Motor neuron (in vitro differentiated cells): Measurements from ENCODE around the gene RPS6KA3. TPM values are rescaled to one million over a fixed set of nuclear protein-coding genes. Genes with fewer than 3 reads are reported as not detected.
"Not testable (repeated sequence)": the region's sequence is repeated elsewhere in the genome, so short reads cannot be mapped to it uniquely, and the experiment has no call there.

Experiments used
- ATAC-seq, 8 experiments: fragments of 200-7000 bp; cut with Tn5 transposase; replicated peaks in 6 of 8; 2 replicates each; pipeline ENCODE4 v1.8.0; 2021; ENCODE audit warnings: mild to moderate bottlenecking in 8 of 8, moderate library complexity in 8 of 8
- H3K27ac ChIP-seq, 2 donors: fragments of 250-450 bp; sonication (Bioruptor Pico); 2 replicates each; pipeline ENCODE4 v1.9.0; 2021; ENCODE audit warnings: antibody characterized with exemption in 2 of 2, mild to moderate bottlenecking in 2 of 2, moderate library complexity in 1 of 2
- H3K4me1 ChIP-seq, 2 donors: fragments of 250-450 bp; sonication (Bioruptor Pico); replicated peaks in 1 of 2; 2 replicates each; pipeline ENCODE4 v1.6.1; 2021; ENCODE audit warnings: antibody characterized with exemption in 2 of 2, mild to moderate bottlenecking in 2 of 2, moderate library complexity in 1 of 2
- H3K4me3 ChIP-seq, 5 donors: fragments of 250-450 bp; sonication (Bioruptor Pico); 2 replicates each; pipeline ENCODE4 v1.9.0; 2021; ENCODE audit warnings: antibody characterized with exemption in 5 of 5, mild to moderate bottlenecking in 5 of 5, moderate library complexity in 4 of 5
- WGBS, 10 experiments: fragments of 450-650 bp; shearing (Covaris generic); methylation state at CpG; one replicate each; pipeline ENCODE4 v1.0.0; 2022; 5-methylcytosine and 5-hydroxymethylcytosine counted together
- in situ Hi-C, 9 experiments: fragments of 400-800 bp; cut with MboI; loops; one replicate each; pipeline ENCODE4 v1.15.0; 2021; ENCODE audit warnings: low sequenced_read_pairs in 9 of 9, low pct_unique_long_range_greater_than_20kb in 2 of 9; ENCODE audit not compliant: unreplicated experiment in 9 of 9
- total RNA-seq, 8 experiments: library from RNA; unstranded; fragments of 300-600 nt; gene quantifications; 2 replicates each; pipeline versions ENCODE4 v1.2.3 to v1.2.4, GENCODE V29; 2022

RPS6KA3 gene
- total RNA-seq, 8 experiments from 2014 or later, result 9.1 to 38.7 (median 18.2) TPM

DNA sequence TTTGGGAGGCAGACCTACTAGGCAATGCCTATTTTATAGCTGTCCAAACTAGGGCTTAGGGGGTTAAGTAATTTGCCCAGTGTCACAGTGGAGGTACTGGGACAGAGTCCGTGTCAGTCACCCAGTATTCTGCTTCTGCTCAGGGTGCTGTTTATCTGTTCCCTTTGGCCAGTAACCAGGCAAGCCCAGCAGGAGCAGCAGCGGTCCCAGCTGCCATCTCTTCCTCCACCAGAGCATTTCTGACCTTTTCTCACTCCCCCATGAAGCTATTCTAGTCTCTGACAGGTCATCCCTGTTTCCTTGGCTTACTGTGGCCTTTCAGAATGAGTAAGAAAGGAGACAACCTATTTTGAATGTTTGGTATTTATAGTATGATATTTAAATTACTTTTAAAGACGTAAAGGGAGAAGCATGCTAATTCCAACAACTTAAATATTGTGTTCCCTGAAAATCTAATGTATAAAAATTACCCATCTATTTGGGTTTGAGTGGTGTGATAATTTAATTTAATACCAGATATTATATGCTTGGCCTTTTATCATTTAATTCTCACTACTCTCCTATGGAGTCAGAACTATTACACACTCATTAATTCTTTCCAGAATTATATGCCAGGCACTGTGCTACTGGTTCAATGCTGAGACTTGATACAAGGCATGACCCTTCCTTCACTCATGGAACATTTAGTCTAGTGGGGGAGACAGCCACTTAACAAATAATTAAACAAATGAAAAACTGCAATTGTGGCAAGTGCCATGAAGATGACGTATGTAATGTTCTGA lies 60.6 kb downstream of the RPS6KA3 start:
- no peak for ATAC-seq
- no peak overlapping the region for H3K27ac ChIP-seq
- no peak overlapping the region for H3K4me3 ChIP-seq
- 35 to 100% (median 65%) methylated on average over 1 to 4 of the region's 4 CpGs; no CpG with 5 or more reads in 4 of the 10 experiments for WGBS, 10 experiments
- H3K4me1 ChIP-seq, result no peaks in the 10 kb centered on the region
- in situ Hi-C loops, result no loop called here

DNA sequence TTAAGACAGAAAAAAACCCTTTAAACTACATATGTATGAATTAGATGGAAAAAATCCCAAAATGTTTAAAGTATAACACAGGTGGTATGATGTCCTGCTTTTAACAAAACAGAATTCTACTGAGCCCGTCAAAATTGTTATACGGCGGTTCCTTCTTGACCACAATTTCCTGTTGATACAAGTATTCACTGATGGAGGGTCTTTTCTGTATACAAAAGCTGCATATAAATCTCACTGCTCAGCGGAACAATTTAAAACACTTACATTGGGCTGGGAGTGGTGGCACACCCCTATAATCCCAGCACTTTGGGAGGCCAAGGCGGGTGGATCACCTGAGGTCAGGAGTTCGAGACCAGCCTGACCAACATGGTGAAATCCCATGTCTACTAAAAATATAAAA lies 62.4 kb downstream of the RPS6KA3 start:
- ATAC-seq, result no peak
- in situ Hi-C loops, result no loop called here
- no peaks in the 10 kb centered on the region for H3K4me1 ChIP-seq
- H3K27ac ChIP-seq, result no peak overlapping the region
- WGBS, 10 experiments, result 76 to 100% (median 98%) methylated on average over 1 to 6 of the region's 6 CpGs; no CpG with 5 or more reads in 6 of the 10 experiments
- H3K4me3 ChIP-seq, result no peak overlapping the region

DNA sequence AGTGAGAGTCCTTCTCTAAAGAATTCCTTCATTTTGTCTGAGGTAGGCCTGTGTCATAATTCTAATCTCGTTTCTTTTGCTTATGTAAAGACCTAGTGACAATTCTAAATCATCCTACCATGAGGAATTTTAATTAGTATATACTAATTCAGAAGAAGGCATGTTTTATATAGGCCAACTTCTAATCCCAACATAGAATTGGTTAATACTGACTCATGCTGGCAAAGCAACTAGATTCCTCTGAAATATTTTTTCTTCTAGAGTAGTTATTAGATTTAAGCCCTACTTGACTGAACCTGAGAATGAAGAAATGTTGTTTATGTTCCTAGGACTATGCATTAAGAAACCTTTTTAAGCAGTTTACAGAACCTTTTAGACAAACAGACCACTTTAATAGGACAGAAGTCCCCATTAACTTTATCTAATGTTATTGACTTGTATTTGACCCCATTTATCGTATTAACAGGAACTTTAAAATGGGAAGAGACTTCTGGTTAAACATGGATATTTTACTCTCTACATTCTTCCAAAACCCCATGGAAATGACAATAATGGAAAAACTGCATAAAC lies 69.0 kb downstream of the RPS6KA3 start:
- no peak for ATAC-seq
- in situ Hi-C loops, result no loop called here
- H3K4me1 ChIP-seq, result no peaks in the 10 kb centered on the region
- WGBS, 10 experiments, result 0 to 100% (median 73%) methylated on average over 1 to 2 of the region's 2 CpGs; no CpG with 5 or more reads in 4 of the 10 experiments
- H3K27ac ChIP-seq, result no peak overlapping the region
- H3K4me3 ChIP-seq, result no peak overlapping the region

DNA sequence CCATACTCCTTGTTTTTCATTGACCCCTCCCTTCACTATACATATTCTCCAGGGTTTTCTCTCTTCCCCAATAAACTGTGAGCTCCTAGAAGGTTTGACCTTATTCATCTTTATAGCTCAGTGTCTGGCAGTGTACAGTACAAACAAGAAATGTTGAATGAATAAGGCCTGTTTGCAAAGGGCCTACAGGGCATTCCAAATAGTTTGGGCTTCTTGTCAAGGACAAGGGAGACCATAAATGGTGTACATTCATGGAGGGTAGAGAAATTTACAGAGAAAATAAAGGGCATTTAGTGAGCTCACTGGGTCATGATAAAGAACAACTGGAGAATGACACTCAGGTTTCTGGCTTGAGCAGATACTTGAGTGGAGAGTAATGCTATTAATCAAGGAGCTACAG lies 77.5 kb downstream of the RPS6KA3 start:
- in situ Hi-C loops, result no loop called here
- H3K4me3 ChIP-seq, result no peak overlapping the region
- no peaks in the 10 kb centered on the region for H3K4me1 ChIP-seq
- ATAC-seq, result no peak
- H3K27ac ChIP-seq, result no peak overlapping the region

DNA sequence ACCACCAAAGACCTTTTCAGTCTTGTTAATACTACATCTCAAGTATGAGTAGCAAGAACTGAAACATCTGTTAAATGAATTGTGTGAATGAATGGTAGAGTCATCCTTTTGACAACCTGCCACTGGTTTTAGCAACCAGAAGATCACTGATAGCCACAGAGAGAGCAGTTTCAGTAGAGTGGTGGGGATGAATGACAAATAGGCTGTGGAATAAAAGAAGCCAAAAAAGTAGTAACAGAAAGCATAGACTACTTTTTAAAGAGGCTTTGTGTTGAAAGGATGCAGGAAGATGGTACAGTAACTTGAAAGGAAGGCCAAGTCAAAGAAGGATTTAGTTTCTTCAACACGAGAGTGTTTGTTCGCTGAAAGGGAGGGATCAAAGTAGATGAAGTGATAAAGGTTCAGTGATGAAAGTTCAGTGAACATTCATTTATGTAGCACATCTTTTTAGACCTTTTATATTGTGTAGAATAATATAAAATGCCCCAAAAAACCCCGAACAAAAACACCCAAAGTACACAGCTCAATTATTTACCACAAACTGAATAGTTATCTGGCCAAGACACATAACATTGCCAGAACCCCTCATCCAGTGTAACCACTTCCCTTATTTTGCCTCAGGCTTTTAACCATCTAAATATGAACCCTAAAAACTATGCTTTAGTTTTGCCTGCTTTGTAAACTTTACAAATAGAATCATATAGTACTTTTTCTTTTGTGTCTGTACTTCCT lies 84.9 kb downstream of the RPS6KA3 start:
- no peaks in the 10 kb centered on the region for H3K4me1 ChIP-seq
- no peak for ATAC-seq
- in situ Hi-C loops, result no loop called here
- no peak overlapping the region for H3K27ac ChIP-seq
- 29 to 100% (median 93%) methylated on average over 1 to 3 of the region's 3 CpGs; no CpG with 5 or more reads in 2 of the 10 experiments for WGBS, 10 experiments
- H3K4me3 ChIP-seq, result no peak overlapping the region

DNA sequence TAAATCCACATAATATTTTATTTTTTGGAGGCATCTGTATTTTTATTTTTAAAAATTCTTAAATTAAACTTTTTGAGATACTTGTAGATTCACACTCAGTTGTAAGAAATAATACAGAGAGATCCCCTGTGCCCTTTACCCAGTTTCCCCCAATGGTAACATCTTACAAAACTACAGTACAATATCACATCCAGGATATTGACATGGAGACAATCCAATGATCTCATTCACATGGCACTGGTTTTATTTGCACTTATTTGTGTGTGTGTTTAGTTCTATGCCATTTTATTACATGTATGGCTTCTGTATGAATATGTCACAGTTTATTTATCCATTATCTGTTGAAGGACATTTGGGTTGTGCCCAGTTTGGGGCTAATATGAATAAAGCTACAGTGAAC lies 89.6 kb downstream of the RPS6KA3 start:
- Histone ChIP-seq H3K4me3 (no peak overlapping the region), H3K4me1 (no peaks in the 10 kb centered on the region), H3K27ac (no peak overlapping the region)
- ATAC-seq, result no peak
- in situ Hi-C loops, result no loop called here

DNA sequence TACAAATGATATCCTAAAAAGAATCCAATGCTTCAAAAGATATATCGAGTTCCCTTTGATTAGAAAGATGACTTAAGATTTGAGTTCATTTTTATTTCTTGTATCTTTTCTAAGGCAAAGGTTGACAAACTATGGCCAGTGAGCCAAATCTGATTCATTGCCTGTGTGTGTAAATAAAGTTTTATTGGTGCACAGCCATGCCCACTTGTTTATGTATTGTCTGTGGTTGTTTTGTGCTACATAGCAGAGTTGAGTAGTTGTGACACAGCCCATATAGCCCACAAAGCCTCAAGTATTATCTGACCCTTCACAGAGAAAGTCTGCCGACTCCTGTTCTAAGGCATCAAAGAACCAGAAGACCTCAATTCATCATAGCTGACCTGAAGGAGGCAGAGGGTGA lies 92.9 kb downstream of the RPS6KA3 start:
- 38 to 100% (median 80%) methylated on average over 1 to 2 of the region's 2 CpGs; no CpG with 5 or more reads in 5 of the 10 experiments for WGBS, 10 experiments
- Histone ChIP-seq H3K4me1 (no peaks in the 10 kb centered on the region), H3K27ac (no peak overlapping the region), H3K4me3 (no peak overlapping the region)
- no peak for ATAC-seq
- in situ Hi-C loops, result no loop called here

DNA sequence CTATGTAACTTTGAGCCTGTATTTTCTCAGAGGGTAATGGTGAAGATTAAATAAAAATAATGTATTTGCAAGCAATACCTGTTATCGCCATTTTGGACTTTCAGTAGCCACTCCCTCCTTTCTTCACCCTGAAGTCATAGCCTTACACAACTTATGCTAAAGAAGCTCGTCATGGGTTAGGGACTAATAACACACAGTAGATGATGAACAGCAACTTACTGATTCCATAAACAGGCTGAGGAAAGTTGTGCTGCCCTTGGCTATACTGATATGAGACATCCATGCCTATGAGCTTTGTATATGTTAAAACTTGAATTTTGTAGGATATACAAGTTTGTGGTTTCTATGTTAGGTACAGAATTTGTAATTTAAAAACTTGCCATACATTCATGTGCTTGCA lies 93.4 kb downstream of the RPS6KA3 start:
- in situ Hi-C loops, result no loop called here

DNA sequence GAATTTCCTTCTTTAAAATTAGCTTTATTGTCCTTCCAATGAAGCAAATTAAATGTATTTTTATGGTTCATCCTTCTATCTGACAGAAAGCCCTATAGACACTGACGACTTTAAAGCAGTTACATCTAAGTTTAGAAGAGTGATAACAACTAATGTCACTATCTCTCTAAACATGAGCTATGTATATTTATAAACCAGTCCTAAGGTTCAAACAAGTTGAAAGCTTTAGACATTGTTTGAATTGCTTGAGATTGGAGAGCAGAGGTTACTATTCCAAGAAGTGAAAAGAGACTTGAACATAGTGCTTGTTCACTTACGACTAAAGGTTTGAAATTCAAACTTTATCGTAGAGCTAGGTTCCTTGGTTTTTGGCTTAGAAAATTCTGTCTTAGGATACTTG lies 94.8 kb downstream of the RPS6KA3 start:
- no peak overlapping the region for H3K27ac ChIP-seq
- in situ Hi-C loops, result no loop called here
- WGBS, 10 experiments, result 56 to 100% (median 96%) methylated on average over 1 to 3 of the region's 3 CpGs; no CpG with 5 or more reads in 3 of the 10 experiments
- H3K4me1 ChIP-seq, result no peaks in the 10 kb centered on the region
- no peak for ATAC-seq
- H3K4me3 ChIP-seq, result no peak overlapping the region

More for the DNA sequence above, 93.4 kb downstream of the RPS6KA3 start:
- no peak overlapping the region for H3K4me3 ChIP-seq
- ATAC-seq, result peak in 3 of 8 experiments; percentile 65 to 75 (median 68)
- no peaks in the 10 kb centered on the region for H3K4me1 ChIP-seq
- 67 to 83% (median 75%) methylated on average over 1 of the region's 2 CpGs; no CpG with 5 or more reads in 7 of the 10 experiments for WGBS, 10 experiments
- H3K27ac ChIP-seq, result no peak overlapping the region

DNA sequence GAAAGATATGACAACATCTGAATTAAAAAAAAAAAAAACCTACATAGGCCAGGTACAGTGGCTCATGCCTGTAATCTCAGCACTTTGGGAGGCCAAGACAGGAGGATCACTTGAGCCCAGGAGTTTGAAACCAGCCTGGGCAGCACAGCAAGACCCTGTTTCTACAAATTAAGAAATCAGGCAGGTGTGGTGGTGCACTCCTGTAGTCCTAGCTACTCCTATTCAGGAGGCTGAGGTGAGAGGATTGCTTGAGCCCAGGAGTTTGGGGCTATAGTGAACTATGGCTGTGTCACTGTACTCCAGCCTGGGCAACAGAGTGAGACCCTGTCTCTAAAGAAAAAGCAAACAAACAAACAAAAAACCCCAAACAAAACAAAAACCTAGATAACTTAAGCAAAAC lies 104.2 kb downstream of the RPS6KA3 start:
- H3K27ac ChIP-seq, H3K4me3 ChIP-seq, ATAC-seq, H3K4me1 ChIP-seq, in situ Hi-C loops: not testable (repeated sequence)

DNA sequence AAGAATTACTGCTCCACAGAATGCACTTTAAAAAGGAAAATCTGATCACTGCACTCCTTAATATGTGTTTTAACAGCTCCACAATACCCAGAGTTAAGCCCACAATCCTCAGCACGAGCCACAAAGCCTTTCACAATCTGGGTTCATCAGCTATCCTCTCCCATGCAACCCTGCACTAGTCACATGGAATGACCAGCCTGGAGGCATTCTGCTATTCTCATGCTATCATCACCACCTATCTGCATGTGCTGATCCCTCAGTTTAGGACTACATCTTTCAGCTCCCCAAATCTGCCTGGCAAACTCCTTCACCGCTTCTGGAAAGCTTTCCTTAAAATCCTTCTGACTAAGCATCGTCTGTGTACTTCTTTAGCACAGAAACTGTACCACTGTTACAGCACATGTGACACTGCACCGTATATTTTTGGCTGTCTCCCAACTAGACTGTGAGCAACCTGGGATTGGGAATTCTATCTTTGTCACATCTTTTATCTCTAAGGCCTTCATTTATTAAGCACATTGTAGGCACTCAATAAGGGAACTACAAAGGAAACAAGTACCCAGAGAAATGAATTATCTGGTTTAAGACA lies 106.8 kb downstream of the RPS6KA3 start:
- no peak overlapping the region for H3K27ac ChIP-seq
- 41 to 100% (median 69%) methylated on average over 3 to 4 of the region's 4 CpGs; no CpG with 5 or more reads in 7 of the 10 experiments for WGBS, 10 experiments
- no peaks in the 10 kb centered on the region for H3K4me1 ChIP-seq
- peak in 3 of 8 experiments; percentile 50 to 76 (median 75) for ATAC-seq
- H3K4me3 ChIP-seq, result no peak overlapping the region
- in situ Hi-C loops, result no loop called here

DNA sequence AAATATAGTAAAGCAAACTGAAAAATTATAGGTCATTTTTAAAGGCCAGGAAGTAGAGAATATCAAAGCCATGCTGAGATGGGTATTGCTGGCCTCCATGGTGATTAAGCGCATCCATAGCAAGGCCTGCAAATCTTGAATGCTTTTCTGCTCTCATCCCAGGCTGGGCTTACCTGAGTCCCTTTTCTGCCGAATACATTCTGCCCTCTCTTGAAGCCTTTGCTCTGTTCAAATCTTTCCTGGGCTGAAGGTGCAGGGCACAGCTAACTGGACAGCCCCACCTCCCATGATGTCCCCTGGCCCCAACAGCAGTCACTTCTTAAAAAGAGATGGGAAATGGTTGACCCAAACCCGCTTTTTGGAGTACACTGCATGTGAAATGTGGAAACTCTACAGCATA lies 115.0 kb downstream of the RPS6KA3 start:
- no peaks in the 10 kb centered on the region for H3K4me1 ChIP-seq
- 69 to 100% (median 100%) methylated on average over 1 to 3 of the region's 3 CpGs; no CpG with 5 or more reads in 7 of the 10 experiments for WGBS, 10 experiments
- no peak overlapping the region for H3K4me3 ChIP-seq
- ATAC-seq, result no peak
- in situ Hi-C loops, result no loop called here
- H3K27ac ChIP-seq, result no peak overlapping the region

DNA sequence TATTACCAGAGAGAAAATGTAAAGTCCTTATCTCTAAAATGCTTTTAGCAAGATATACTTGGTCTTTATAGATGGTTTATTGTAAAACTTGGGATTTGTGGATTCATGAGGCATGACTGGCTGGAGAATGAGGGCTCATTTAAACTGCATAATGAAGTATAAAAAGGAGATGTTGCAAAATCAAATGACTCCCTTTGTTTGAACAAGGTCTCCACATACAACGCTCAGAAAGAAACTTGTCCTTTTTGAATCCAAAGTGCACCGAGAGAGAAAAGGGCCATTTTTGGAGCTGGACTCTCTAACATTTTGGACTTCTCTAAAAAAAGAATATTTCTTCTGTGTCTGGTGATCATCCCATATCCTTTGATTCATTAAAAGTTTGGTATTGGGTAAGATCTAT lies 117.4 kb downstream of the RPS6KA3 start:
- in situ Hi-C loops, result no loop called here
- 50 to 100% (median 84%) methylated on average over 1 to 2 of the region's 2 CpGs; no CpG with 5 or more reads in 6 of the 10 experiments for WGBS, 10 experiments
- no peaks in the 10 kb centered on the region for H3K4me1 ChIP-seq
- no peak overlapping the region for H3K4me3 ChIP-seq
- no peak for ATAC-seq
- H3K27ac ChIP-seq, result no peak overlapping the region
